Measurements from ENCODE around the gene PML. TPM values are rescaled to one million over a fixed set of nuclear protein-coding genes. Genes with fewer than 3 reads are reported as not detected.

PML gene
- total and polyA plus RNA-seq, 9 of the 15 experiments (the other 6 are each of a cell fraction or from before 2014, with no cell fraction given) = 5.0 to 50.7 (median 10.1) TPM

DNA sequence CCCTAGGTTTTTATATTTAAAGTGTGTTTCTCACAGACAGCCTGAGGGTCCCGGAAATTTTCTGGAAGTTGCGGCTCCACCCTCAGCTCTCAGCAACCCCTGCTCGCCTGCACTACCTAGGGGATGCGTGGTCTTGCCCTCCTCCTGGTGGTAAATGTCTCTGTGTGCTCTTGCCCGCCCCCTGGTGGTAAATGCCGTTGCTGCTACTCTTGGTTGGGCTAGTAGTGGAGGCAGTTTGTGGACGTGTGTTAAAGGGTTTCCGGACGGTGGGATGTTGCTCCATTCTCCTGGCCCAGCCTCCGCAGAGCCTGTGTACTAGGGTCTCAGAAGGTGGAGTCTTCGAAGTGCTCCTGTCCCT lies 29.8 kb upstream of the PML start (continued):
- TF ChIP-seq ZBTB43 (CRISPR knock-in tag; IDR thresholded peaks at IDR 0.05) (no peak), FOXJ2 (tag; IDR thresholded peaks at IDR 0.05) (no peak), JUND (IDR thresholded peaks at IDR 0.05; ENCODE audit: borderline replicate concordance, low read depth, low read length) (peak; percentile 21; the same call in 1 of the 2 replicates), JUND (tag; IDR thresholded peaks at IDR 0.05; ENCODE audit: borderline replicate concordance, low read depth, low read length) (no peak), XRCC5 (IDR thresholded peaks at IDR 0.05; ENCODE audit: low read depth, low read length) (peak; percentile 67; the same call in 1 of the 2 replicates), HNRNPUL1 (IDR thresholded peaks at IDR 0.05; ENCODE audit: low read length) (no peak), XRCC3 (IDR thresholded peaks at IDR 0.05) (no peak), TCF7L2 (IDR thresholded peaks at IDR 0.05; ENCODE audit: low read depth, low read length) (no peak), SP2 (IDR thresholded peaks at IDR 0.05; ENCODE audit: extremely low read depth, low read depth, low read length, poor library complexity, severe bottlenecking) (no peak), ZNF280B (CRISPR knock-in tag; IDR thresholded peaks at IDR 0.05) (no peak), LEF1 (IDR thresholded peaks at IDR 0.05) (no peak), DIDO1 (tag; IDR thresholded peaks at IDR 0.05; ENCODE audit: low read depth) (no peak), EP400 (IDR thresholded peaks at IDR 0.05) (no peak), CTCF (IDR thresholded peaks at IDR 0.05 in 2 of 3, conservative IDR thresholded peaks at IDR 0.05 in 1 of 3; ENCODE audit: insufficient read depth in 2 of 3, low read depth in 1 of 3, low read length in 3 of 3) (peak; percentile 95 to 99 (median 96)), TAF7 (tag; IDR thresholded peaks at IDR 0.05) (no peak), ZEB2 (IDR thresholded peaks at IDR 0.05) (no peak), ZBTB8A (IDR thresholded peaks at IDR 0.05; ENCODE audit: partially characterized antibody) (no peak), SMC3 (conservative IDR thresholded peaks at IDR 0.05; ENCODE audit: insufficient read depth, low read depth, low read length) (peak; percentile 79), ZC3H4 (CRISPR knock-in tag; IDR thresholded peaks at IDR 0.05; ENCODE audit: borderline replicate concordance) (no peak), CBX2 (IDR thresholded peaks at IDR 0.05; ENCODE audit: insufficient read depth, low read length, poor library complexity, severe bottlenecking) (no peak), CBX1 (IDR thresholded peaks at IDR 0.05; ENCODE audit: low read depth) (no peak), YY1 (IDR thresholded peaks at IDR 0.05; ENCODE audit: borderline replicate concordance in 1 of 3, control insufficient read depth in 1 of 3, extremely low read depth in 1 of 3, insufficient read depth in 3 of 3, insufficient read length in 1 of 3, insufficient replicate concordance in 2 of 3, low read depth in 1 of 3, low read length in 2 of 3) (peak in 1 of 3 experiments; percentile 18), TOE1 (IDR thresholded peaks at IDR 0.05; ENCODE audit: borderline replicate concordance) (no peak), TOE1 (CRISPR knock-in tag; IDR thresholded peaks at IDR 0.05; ENCODE audit: borderline replicate concordance, low read depth) (no peak), MEF2D (tag; conservative IDR thresholded peaks at IDR 0.05; ENCODE audit: low read depth) (no peak)

Measured in K562 (cell line).